ENCODE data around the gene IFT122.

DNA sequence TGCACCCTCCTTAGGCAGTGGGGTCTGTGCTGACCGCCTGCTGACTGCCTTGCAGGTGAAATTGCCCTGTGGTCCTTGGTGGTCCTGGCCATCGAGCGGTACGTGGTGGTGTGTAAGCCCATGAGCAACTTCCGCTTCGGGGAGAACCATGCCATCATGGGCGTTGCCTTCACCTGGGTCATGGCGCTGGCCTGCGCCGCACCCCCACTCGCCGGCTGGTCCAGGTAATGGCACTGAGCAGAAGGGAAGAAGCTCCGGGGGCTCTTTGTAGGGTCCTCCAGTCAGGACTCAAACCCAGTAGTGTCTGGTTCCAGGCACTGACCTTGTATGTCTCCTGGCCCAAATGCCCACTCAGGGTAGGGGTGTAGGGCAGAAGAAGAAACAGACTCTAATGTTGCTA, 90.8 kb downstream of the IFT122 start:
- TF ChIP-seq POLR2A (IDR thresholded peaks at IDR 0.05; ENCODE audit: low read depth, low read length) = no peak
- TF ChIP-seq POLR2AphosphoS5 (IDR thresholded peaks at IDR 0.05; ENCODE audit: low read depth, low read length) = no peak
- no peak for TF ChIP-seq POU2F2 (IDR thresholded peaks at IDR 0.05; ENCODE audit: low read depth, low read length)
- no peak for TF ChIP-seq TAF1 (IDR thresholded peaks at IDR 0.05; ENCODE audit: low read depth, low read length)
- no peak for TF ChIP-seq SPI1 (IDR thresholded peaks at IDR 0.05; ENCODE audit: low read depth, low read length)

Measured in GM12891 (cell line).